Astrocyte (in vitro differentiated cells and primary cell): ENCODE data around the gene PAPSS2.

Source experiments
- EZH2 ChIP-seq: IDR thresholded peaks from 2 replicates; pipeline ENCODE4 v1.6.1; 2012; ENCODE audit warnings: mild to moderate bottlenecking, low read length, inconsistent platforms; ENCODE audit not compliant: insufficient read depth
- TF ChIP-seq, protein P1 (sequence below): IDR thresholded peaks from 2 replicates; pipeline ENCODE4 v1.5.1; 2011; ENCODE audit warnings: low read depth, mild to moderate bottlenecking, inconsistent platforms, low read length, moderate library complexity; ENCODE audit not compliant: insufficient read depth

DNA sequence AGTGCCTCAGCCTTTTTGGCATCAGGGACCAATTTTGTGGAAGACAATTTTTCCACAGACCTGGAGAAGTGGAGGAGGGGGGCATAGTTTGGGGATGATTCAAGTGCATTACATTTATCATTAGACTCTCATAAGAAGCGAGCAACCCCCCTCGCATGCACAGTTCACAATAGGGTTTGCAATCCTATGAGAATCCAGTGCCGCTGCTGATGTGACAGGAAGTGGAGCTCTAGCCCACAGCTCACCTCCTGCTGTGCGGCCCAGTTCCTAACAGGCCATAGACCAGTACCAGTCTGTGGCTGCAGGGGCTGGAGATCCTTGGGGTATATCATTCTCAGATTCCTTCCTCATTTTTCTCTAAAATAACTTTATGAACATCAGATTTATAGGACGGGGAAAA, 107.6 kb downstream of the PAPSS2 start:
- TF ChIP-seq, protein P1, sequence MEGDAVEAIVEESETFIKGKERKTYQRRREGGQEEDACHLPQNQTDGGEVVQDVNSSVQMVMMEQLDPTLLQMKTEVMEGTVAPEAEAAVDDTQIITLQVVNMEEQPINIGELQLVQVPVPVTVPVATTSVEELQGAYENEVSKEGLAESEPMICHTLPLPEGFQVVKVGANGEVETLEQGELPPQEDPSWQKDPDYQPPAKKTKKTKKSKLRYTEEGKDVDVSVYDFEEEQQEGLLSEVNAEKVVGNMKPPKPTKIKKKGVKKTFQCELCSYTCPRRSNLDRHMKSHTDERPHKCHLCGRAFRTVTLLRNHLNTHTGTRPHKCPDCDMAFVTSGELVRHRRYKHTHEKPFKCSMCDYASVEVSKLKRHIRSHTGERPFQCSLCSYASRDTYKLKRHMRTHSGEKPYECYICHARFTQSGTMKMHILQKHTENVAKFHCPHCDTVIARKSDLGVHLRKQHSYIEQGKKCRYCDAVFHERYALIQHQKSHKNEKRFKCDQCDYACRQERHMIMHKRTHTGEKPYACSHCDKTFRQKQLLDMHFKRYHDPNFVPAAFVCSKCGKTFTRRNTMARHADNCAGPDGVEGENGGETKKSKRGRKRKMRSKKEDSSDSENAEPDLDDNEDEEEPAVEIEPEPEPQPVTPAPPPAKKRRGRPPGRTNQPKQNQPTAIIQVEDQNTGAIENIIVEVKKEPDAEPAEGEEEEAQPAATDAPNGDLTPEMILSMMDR, result peak; percentile 4
- no peak for TF ChIP-seq EZH2
